Measurements from ENCODE around the gene SEMA4F. TPM values are rescaled to one million over a fixed set of nuclear protein-coding genes. Genes with fewer than 3 reads are reported as not detected.
A peak's percentile ranks its signal among the peaks of the same experiment; 100 is the strongest.

SEMA4F gene
- total RNA-seq, 1 experiment from 2014 or later, result 39.2 TPM

- no peak for DNase-seq (ENCODE audit: low spot score)
Observed at GRCh38 chr2:74704216-74704615, 50.2 kb downstream of the SEMA4F start.

- DNase-seq (ENCODE audit: low spot score), result no peak
Observed at GRCh38 chr2:74706741-74707140, 52.7 kb downstream of the SEMA4F start.

- no peak for DNase-seq (ENCODE audit: low spot score)
Observed at GRCh38 chr2:74707837-74708236, 53.8 kb downstream of the SEMA4F start.

- DNase-seq (ENCODE audit: low spot score), result no peak
Observed at GRCh38 chr2:74708296-74708695, 54.2 kb downstream of the SEMA4F start.

GRCh38 chr2:74708883-74709282 lies 54.8 kb downstream of the SEMA4F start:
- no peak for DNase-seq (ENCODE audit: low spot score)

GRCh38 chr2:74712223-74713053 lies 58.4 kb downstream of the SEMA4F start:
- DNase-seq (ENCODE audit: low spot score), result no peak

GRCh38 chr2:74714691-74715080 lies 60.6 kb downstream of the SEMA4F start:
- no peak for DNase-seq (ENCODE audit: low spot score)

- DNase-seq (ENCODE audit: low spot score), result peak; percentile 60
Observed at GRCh38 chr2:74715081-74715791, 61.2 kb downstream of the SEMA4F start.

GRCh38 chr2:74715880-74716279 lies 61.8 kb downstream of the SEMA4F start:
- DNase-seq (ENCODE audit: low spot score), result no peak

- no peak for DNase-seq (ENCODE audit: low spot score)
Observed at GRCh38 chr2:74719066-74719465, 65.0 kb downstream of the SEMA4F start.

GRCh38 chr2:74721316-74721715 lies 67.3 kb downstream of the SEMA4F start:
- no peak for DNase-seq (ENCODE audit: low spot score)

- no peak for DNase-seq (ENCODE audit: low spot score)
Observed at GRCh38 chr2:74724496-74724895, 70.4 kb downstream of the SEMA4F start.

- DNase-seq (ENCODE audit: low spot score), result no peak
Observed at GRCh38 chr2:74725287-74725686, 71.2 kb downstream of the SEMA4F start.

GRCh38 chr2:74728842-74729241 lies 74.8 kb downstream of the SEMA4F start:
- DNase-seq (ENCODE audit: low spot score), result no peak

- DNase-seq (ENCODE audit: low spot score), result no peak
Observed at GRCh38 chr2:74730530-74730929, 76.5 kb downstream of the SEMA4F start.

Other genes with a start within 250 kb of the SEMA4F start
- gene C2orf81, start 232.6 kb upstream of the SEMA4F start, total RNA-seq (2014; rRNA removed; shearing (Covaris generic)), result 2.3 and 3.5 TPM in 2 replicates
- gene WDR54, start 232.5 kb upstream of the SEMA4F start, total RNA-seq (2014; rRNA removed; shearing (Covaris generic)), result 72.9 and 84.5 TPM in 2 replicates
- 23.1 and 33.3 TPM in 2 replicates for gene RTKN, start 212.3 kb upstream of the SEMA4F start, total RNA-seq (2014; rRNA removed; shearing (Covaris generic))
- 5.9 and 7.9 TPM in 2 replicates for gene INO80B, start 199.2 kb upstream of the SEMA4F start, total RNA-seq (2014; rRNA removed; shearing (Covaris generic))
- gene WBP1, start 195.8 kb upstream of the SEMA4F start, total RNA-seq (2014; rRNA removed; shearing (Covaris generic)), result 49.0 and 52.3 TPM in 2 replicates
- gene MOGS, start 188.9 kb upstream of the SEMA4F start, total RNA-seq (2014; rRNA removed; shearing (Covaris generic)), result 66.6 and 71.4 TPM in 2 replicates
- 30.2 and 39.1 TPM in 2 replicates for gene MRPL53, start 181.6 kb upstream of the SEMA4F start, total RNA-seq (2014; rRNA removed; shearing (Covaris generic))
- gene CCDC142, start 171.2 kb upstream of the SEMA4F start, total RNA-seq (2014; rRNA removed; shearing (Covaris generic)), result 11.7 and 12.5 TPM in 2 replicates
- gene TTC31, start 171.2 kb upstream of the SEMA4F start, total RNA-seq (2014; rRNA removed; shearing (Covaris generic)), result 14.7 and 16.5 TPM in 2 replicates
- 0.45 TPM in 1 of 2 replicates, not detected in the other for gene LBX2, start 154.6 kb upstream of the SEMA4F start, total RNA-seq (2014; rRNA removed; shearing (Covaris generic))
- gene PCGF1, start 146.6 kb upstream of the SEMA4F start, total RNA-seq (2014; rRNA removed; shearing (Covaris generic)), result 33.9 and 67.3 TPM in 2 replicates
- 0.90 and 1.7 TPM in 2 replicates for gene TLX2, start 139.8 kb upstream of the SEMA4F start, total RNA-seq (2014; rRNA removed; shearing (Covaris generic))
- 0.17 TPM in 1 of 2 replicates, not detected in the other for gene DQX1, start 128.0 kb upstream of the SEMA4F start, total RNA-seq (2014; rRNA removed; shearing (Covaris generic))
- gene AUP1, start 124.5 kb upstream of the SEMA4F start, total RNA-seq (2014; rRNA removed; shearing (Covaris generic)), result 150 and 194 TPM in 2 replicates
- gene HTRA2, start 124.3 kb upstream of the SEMA4F start, total RNA-seq (2014; rRNA removed; shearing (Covaris generic)), result 58.0 and 70.3 TPM in 2 replicates
- gene LOXL3, start 100.3 kb upstream of the SEMA4F start, total RNA-seq (2014; rRNA removed; shearing (Covaris generic)), result 3.2 TPM in 2 replicates
- gene DOK1, start 99.5 kb upstream of the SEMA4F start, total RNA-seq (2014; rRNA removed; shearing (Covaris generic)), result 17.3 and 24.8 TPM in 2 replicates
- not detected in 2 replicates for gene M1AP, start 5.9 kb upstream of the SEMA4F start, total RNA-seq (2014; rRNA removed; shearing (Covaris generic))
- 0.09 and 1.0 TPM in 2 replicates for gene HK2, start 179.9 kb downstream of the SEMA4F start, total RNA-seq (2014; rRNA removed; shearing (Covaris generic))